ENCODE data around the gene NRL.

DNA sequence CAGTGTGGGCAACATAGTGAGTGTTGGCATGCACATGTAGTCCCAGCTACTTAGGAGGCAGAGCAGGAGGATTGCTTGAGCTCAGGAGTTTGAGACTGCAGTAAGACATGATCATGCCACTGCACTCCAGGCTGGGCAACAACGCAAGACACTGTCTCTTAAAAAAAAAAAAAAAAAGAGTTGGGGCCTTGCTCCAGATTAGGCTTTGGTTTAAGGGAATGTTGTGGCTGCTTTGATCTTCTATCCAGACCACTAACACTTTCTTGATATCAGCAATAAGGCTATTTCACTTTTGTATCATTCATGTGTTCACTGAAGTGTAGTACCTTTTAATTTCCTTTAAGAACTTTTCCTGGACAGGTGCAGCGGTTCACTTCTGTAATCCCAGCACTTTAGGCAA is 12.9 kb upstream of the NRL start:
- TF ChIP-seq, protein P1, sequence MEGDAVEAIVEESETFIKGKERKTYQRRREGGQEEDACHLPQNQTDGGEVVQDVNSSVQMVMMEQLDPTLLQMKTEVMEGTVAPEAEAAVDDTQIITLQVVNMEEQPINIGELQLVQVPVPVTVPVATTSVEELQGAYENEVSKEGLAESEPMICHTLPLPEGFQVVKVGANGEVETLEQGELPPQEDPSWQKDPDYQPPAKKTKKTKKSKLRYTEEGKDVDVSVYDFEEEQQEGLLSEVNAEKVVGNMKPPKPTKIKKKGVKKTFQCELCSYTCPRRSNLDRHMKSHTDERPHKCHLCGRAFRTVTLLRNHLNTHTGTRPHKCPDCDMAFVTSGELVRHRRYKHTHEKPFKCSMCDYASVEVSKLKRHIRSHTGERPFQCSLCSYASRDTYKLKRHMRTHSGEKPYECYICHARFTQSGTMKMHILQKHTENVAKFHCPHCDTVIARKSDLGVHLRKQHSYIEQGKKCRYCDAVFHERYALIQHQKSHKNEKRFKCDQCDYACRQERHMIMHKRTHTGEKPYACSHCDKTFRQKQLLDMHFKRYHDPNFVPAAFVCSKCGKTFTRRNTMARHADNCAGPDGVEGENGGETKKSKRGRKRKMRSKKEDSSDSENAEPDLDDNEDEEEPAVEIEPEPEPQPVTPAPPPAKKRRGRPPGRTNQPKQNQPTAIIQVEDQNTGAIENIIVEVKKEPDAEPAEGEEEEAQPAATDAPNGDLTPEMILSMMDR (IDR thresholded peaks at IDR 0.05) = no peak
- no peak for TF ChIP-seq ZFX (IDR thresholded peaks at IDR 0.05; ENCODE audit: borderline replicate concordance)

Measured in 22Rv1 (cell line).